ENCODE measurements around the gene SLC50A1. TPM values are rescaled to one million over a fixed set of nuclear protein-coding genes. Genes with fewer than 3 reads are reported as not detected.

The SLC50A1 gene
- total and polyA plus RNA-seq, 9 of the 15 experiments (the other 6 are each of a cell fraction or from before 2014, with no cell fraction given) = 46.5 to 132 (median 91.9) TPM

DNA sequence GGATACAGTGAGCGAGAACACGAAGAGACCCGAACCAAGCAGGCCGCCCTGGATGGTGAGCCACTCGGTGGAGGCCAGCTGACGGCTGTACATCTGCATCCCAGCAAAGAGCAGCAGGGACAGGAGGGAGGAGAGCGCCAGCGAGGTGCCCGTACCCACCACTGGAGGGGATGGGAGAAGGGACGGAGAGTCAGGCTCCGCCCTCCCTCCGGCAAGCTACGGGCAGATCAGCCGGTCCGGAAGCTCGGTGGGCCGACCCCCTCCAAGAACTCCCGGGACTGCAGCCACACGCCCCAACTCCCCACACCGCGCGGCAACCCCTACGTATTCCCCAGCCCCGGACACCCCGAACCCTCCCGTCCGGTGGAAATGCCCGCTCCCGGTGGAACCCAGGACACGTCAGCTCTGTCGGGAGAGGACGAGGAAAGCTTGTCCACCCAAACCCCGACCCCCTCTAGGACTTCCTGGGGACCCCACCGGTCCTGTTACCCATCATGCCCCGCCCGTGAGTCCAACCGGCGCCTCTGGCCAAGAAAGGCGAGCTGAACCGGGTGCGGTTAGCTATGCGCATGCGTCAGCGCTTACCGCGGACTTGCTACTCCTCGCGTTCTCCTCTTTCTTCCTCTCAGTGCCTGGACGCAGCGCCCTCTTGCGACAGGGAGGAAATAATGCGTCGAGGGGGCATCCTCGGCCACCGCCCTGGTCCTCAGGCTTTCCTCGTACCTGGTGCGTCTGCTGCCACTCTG lies 37.3 kb downstream of the SLC50A1 start, which contains the start of gene KRTCAP2 (continued):
- TF ChIP-seq, protein P1, sequence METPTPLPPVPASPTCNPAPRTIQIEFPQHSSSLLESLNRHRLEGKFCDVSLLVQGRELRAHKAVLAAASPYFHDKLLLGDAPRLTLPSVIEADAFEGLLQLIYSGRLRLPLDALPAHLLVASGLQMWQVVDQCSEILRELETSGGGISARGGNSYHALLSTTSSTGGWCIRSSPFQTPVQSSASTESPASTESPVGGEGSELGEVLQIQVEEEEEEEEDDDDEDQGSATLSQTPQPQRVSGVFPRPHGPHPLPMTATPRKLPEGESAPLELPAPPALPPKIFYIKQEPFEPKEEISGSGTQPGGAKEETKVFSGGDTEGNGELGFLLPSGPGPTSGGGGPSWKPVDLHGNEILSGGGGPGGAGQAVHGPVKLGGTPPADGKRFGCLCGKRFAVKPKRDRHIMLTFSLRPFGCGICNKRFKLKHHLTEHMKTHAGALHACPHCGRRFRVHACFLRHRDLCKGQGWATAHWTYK (CRISPR knock-in tag; IDR thresholded peaks at IDR 0.05) = no peak; the same call in 1 of the 2 replicates
- no peak for TF ChIP-seq NR1H2 (CRISPR knock-in tag; IDR thresholded peaks at IDR 0.05)
- 0 out of 2 replicates have a peak, but pooled peaks have one; percentile 8 for TF ChIP-seq MXI1 (IDR thresholded peaks at IDR 0.05; ENCODE audit: low read depth, low read length)
- no peak for TF ChIP-seq ZSCAN32 (CRISPR knock-in tag; IDR thresholded peaks at IDR 0.05)
- TF ChIP-seq, protein P2, sequence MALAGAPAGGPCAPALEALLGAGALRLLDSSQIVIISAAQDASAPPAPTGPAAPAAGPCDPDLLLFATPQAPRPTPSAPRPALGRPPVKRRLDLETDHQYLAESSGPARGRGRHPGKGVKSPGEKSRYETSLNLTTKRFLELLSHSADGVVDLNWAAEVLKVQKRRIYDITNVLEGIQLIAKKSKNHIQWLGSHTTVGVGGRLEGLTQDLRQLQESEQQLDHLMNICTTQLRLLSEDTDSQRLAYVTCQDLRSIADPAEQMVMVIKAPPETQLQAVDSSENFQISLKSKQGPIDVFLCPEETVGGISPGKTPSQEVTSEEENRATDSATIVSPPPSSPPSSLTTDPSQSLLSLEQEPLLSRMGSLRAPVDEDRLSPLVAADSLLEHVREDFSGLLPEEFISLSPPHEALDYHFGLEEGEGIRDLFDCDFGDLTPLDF (CRISPR knock-in tag; IDR thresholded peaks at IDR 0.05) = peak; percentile 59; the same call in 1 of the 2 replicates
- TF ChIP-seq KAT7 (CRISPR knock-in tag; IDR thresholded peaks at IDR 0.05; ENCODE audit: borderline replicate concordance) = peak; percentile 97
- 0 out of 4 replicates have a peak, but pooled peaks have one; percentile 17 to 46 for TF ChIP-seq ARNT (IDR thresholded peaks at IDR 0.05)
- TF ChIP-seq ELF2 (CRISPR knock-in tag; IDR thresholded peaks at IDR 0.05) = peak; percentile 70; the same call in 1 of the 2 replicates
- peak; percentile 55 for TF ChIP-seq PHF20 (IDR thresholded peaks at IDR 0.05; ENCODE audit: partially characterized antibody)
- TF ChIP-seq, protein P3, sequence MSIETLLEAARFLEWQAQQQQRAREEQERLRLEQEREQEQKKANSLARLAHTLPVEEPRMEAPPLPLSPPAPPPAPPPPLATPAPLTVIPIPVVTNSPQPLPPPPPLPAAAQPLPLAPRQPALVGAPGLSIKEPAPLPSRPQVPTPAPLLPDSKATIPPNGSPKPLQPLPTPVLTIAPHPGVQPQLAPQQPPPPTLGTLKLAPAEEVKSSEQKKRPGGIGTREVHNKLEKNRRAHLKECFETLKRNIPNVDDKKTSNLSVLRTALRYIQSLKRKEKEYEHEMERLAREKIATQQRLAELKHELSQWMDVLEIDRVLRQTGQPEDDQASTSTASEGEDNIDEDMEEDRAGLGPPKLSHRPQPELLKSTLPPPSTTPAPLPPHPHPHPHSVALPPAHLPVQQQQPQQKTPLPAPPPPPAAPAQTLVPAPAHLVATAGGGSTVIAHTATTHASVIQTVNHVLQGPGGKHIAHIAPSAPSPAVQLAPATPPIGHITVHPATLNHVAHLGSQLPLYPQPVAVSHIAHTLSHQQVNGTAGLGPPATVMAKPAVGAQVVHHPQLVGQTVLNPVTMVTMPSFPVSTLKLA (conservative IDR thresholded peaks at IDR 0.05) = peak; percentile 55 to 61
- TF ChIP-seq, protein P4, sequence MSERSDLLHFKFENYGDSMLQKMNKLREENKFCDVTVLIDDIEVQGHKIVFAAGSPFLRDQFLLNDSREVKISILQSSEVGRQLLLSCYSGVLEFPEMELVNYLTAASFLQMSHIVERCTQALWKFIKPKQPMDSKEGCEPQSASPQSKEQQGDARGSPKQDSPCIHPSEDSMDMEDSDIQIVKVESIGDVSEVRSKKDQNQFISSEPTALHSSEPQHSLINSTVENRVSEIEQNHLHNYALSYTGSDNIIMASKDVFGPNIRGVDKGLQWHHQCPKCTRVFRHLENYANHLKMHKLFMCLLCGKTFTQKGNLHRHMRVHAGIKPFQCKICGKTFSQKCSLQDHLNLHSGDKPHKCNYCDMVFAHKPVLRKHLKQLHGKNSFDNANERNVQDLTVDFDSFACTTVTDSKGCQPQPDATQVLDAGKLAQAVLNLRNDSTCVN (CRISPR knock-in tag; IDR thresholded peaks at IDR 0.05) = 0 out of 2 replicates have a peak, but pooled peaks have one; percentile 29
- no peak for TF ChIP-seq SAFB2 (IDR thresholded peaks at IDR 0.05; ENCODE audit: borderline replicate concordance, low read depth, low read length, severe bottlenecking)
- no peak; the same call in 1 of the 2 replicates for TF ChIP-seq SMAD3 (CRISPR knock-in tag; conservative IDR thresholded peaks at IDR 0.05)
- no peak for TF ChIP-seq ZNF354B (CRISPR knock-in tag; IDR thresholded peaks at IDR 0.05)
- peak; percentile 86 for TF ChIP-seq PML (IDR thresholded peaks at IDR 0.05; ENCODE audit: low read length)
- peak; percentile 43; the same call in 1 of the 2 replicates for TF ChIP-seq MTA3 (IDR thresholded peaks at IDR 0.05; ENCODE audit: borderline replicate concordance)
- TF ChIP-seq ZNF583 (CRISPR knock-in tag; IDR thresholded peaks at IDR 0.05) = no peak
- TF ChIP-seq POLR2A (conservative IDR thresholded peaks at IDR 0.05) = peak; percentile 93
- TF ChIP-seq HNRNPLL (IDR thresholded peaks at IDR 0.05; ENCODE audit: low read depth, low read length, poor library complexity, severe bottlenecking) = no peak
- TF ChIP-seq, protein P5, sequence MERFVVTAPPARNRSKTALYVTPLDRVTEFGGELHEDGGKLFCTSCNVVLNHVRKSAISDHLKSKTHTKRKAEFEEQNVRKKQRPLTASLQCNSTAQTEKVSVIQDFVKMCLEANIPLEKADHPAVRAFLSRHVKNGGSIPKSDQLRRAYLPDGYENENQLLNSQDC (CRISPR knock-in tag; IDR thresholded peaks at IDR 0.05) = no peak

Measured in K562 (cell line).